SH-SY5Y (cell line): Measurements from ENCODE around the gene WWOX.

Source experiments
- GATA2 ChIP-seq: IDR thresholded peaks from 2 replicates; pipeline ENCODE4 v1.6.1; 2011; ENCODE audit warnings: mild to moderate bottlenecking, low read depth, low read length
- GATA3 ChIP-seq: IDR thresholded peaks from 2 replicates; pipeline ENCODE4 v1.6.1; 2011; ENCODE audit warnings: low read depth, mild to moderate bottlenecking, low read length, moderate library complexity

DNA sequence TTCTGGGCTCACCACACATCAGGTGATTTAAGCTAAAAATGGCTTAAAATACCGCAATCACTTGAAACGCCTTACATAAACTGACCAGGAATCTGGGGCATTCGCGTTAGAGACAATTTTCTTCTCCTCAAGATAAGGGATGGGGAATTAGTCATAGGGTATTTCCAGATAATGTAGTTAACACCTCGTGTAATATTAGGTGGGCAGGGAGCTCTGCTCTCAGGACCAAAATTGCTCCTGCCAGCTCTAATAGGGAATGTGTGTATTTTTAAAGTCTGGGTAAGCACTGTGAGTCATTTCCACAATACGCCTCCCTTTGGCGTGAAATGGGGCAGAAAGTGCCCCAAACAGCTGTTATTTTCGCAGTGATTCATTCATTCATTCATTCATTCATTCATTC, 1092.5 kb downstream of the WWOX start:
- TF ChIP-seq GATA3 = no peak
- no peak for TF ChIP-seq GATA2
